Gastrocnemius medialis (tissue), 4 donors: Measurements from ENCODE around the gene PPARG.

Source experiments
- CTCF ChIP-seq, 5 experiments: fragments of 450-650 bp in 3 of 5; fragments of 200-600 bp in 2 of 5; sonication (generic) in 2 of 5; IDR thresholded peaks in 4 of 5; conservative IDR thresholded peaks in 1 of 5; 1 replicate in 4 of 5; 2 replicates in 1 of 5; pipeline ENCODE4 v1.5.1; 2016 to 2019; ENCODE audit warnings: antibody characterized with exemption in 5 of 5, mild to moderate bottlenecking in 3 of 5, moderate library complexity in 3 of 5
- POLR2A ChIP-seq, 2 donors: fragments of 450-650 bp; IDR thresholded peaks; one replicate each; pipeline ENCODE4 v1.6.1; 2017; ENCODE audit warnings: antibody characterized with exemption in 2 of 2, mild to moderate bottlenecking in 2 of 2, moderate library complexity in 2 of 2

DNA sequence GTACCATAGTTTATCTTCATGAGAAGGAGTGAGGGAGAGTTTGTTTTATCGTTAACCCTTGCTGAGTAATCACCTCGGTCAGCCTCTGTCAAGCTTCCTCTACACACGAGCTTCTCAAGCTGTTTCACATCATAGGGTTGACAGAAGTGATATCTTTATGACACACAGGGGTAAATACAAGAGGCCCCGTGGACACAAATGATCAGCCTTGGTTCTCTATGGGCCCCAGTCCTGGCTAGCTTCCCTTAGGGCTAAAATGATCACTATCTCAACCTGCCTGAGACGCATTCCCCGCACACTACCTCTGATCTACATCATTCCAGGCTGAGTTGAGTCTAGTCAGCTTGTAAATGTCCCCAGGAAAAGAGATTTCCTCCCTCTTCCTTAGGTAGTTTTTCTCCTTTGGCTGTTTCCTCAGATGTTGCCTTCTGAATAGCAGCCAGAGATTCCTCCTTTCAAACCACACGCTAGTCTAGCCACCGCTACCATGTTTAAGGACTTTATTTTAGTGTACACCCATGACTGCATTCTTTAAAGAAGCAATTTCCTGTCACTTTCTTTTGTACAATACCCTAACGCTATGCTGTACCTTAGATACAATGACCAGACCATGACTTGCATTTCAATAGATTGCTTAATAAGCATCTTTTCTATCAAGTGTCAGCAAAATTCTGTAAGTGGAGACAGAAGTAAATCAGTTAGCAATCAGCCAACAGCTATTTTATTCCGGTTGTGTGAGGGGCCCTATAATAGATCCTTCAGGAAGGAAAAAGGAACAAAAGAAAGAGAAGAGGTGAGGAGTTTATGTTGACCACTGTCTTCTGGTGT, 35.1 kb upstream of the PPARG start:
- TF ChIP-seq CTCF (IDR thresholded peaks at IDR 0.05 in 4 of 5, conservative IDR thresholded peaks at IDR 0.05 in 1 of 5), result no peak
- TF ChIP-seq POLR2A (IDR thresholded peaks at IDR 0.05), result no peak
